KMS-11 (cell line): ENCODE results near the gene NELFB.

Experiments
- H2AFZ ChIP-seq: fragments of 200-600 bp; sonication (generic); 2 replicates; pipeline ENCODE4 v1.6.1; 2016; ENCODE audit warnings: antibody characterized with exemption, mixed run types, low read depth
- H3K27ac ChIP-seq: fragments of 200-600 bp; sonication (generic); 2 replicates; pipeline ENCODE4 v1.6.1; 2016; ENCODE audit warnings: mild to moderate bottlenecking, mixed run types
- H3K27me3 ChIP-seq: fragments of 200-600 bp; sonication (generic); 2 replicates; pipeline ENCODE4 v1.6.1; 2017; ENCODE audit warnings: mild to moderate bottlenecking, low read depth, mixed run types, moderate library complexity; ENCODE audit not compliant: insufficient read depth
- H3K36me3 ChIP-seq: fragments of 200-600 bp; sonication (generic); 2 replicates; pipeline ENCODE4 v1.6.1; 2017; ENCODE audit warnings: mild to moderate bottlenecking, mixed run types; ENCODE audit not compliant: insufficient read depth
- H3K4me1 ChIP-seq: fragments of 200-600 bp; sonication (generic); 2 replicates; pipeline ENCODE4 v1.6.1; 2016; ENCODE audit warnings: mild to moderate bottlenecking, low read depth, mixed run types; ENCODE audit not compliant: poor library complexity, severe bottlenecking
- H3K4me2 ChIP-seq: fragments of 200-600 bp; sonication (generic); 2 replicates; pipeline ENCODE4 v1.7.0; 2016; ENCODE audit warnings: mild to moderate bottlenecking, mixed run types
- H3K4me3 ChIP-seq: fragments of 200-600 bp; sonication (generic); IDR thresholded peaks from 2 replicates; pipeline ENCODE4 v1.6.1; 2017; ENCODE audit warnings: low read depth, low read length, mixed read lengths; ENCODE audit not compliant: insufficient read depth
- H3K79me2 ChIP-seq: fragments of 200-600 bp; sonication (generic); 2 replicates; pipeline ENCODE4 v1.6.1; 2016; ENCODE audit warnings: low read depth, mixed run types; ENCODE audit not compliant: insufficient read depth
- H3K9ac ChIP-seq: fragments of 200-600 bp; sonication (generic); 2 replicates; pipeline ENCODE4 v1.6.1; 2016; ENCODE audit warnings: mild to moderate bottlenecking, mixed run types
- H4K20me1 ChIP-seq: fragments of 200-600 bp; sonication (generic); 2 replicates; pipeline ENCODE4 v1.6.1; 2016; ENCODE audit warnings: mild to moderate bottlenecking, mixed run types; ENCODE audit not compliant: insufficient read depth
- CTCF ChIP-seq: fragments of 200-600 bp; sonication (generic); conservative IDR thresholded peaks from 2 replicates; pipeline ENCODE4 v1.6.1; 2017; ENCODE audit warnings: low read depth, mild to moderate bottlenecking, antibody characterized with exemption, low read length, moderate library complexity, mixed read lengths

The NELFB gene

GRCh38 chr9:137319011-137319738 lies 64.0 kb downstream of the NELFB start:
- Histone ChIP-seq H4K20me1 (no peaks in the 10 kb centered on the region), H3K4me1 (no peaks in the 10 kb centered on the region), H3K4me3 (no peak overlapping the region), H3K79me2 (no peaks in the 10 kb centered on the region), H3K4me2 (no peak overlapping the region), H3K27ac (no peak overlapping the region), H3K9ac (no peak overlapping the region), H3K27me3 (peaks cover 2% of the 10 kb centered on the region; the same call in 1 of the 2 replicates), H2AFZ (no peak overlapping the region), H3K36me3 (no peaks in the 10 kb centered on the region)
- no peak for TF ChIP-seq CTCF

- H3K4me2 ChIP-seq, result no peak overlapping the region
- no peak overlapping the region for H3K27ac ChIP-seq
- no peaks in the 10 kb centered on the region for H4K20me1 ChIP-seq
- H3K36me3 ChIP-seq, result no peaks in the 10 kb centered on the region
- no peaks in the 10 kb centered on the region for H3K4me1 ChIP-seq
- peaks cover 2% of the 10 kb centered on the region; the same call in 1 of the 2 replicates for H3K27me3 ChIP-seq
- TF ChIP-seq CTCF, result no peak
- H3K9ac ChIP-seq, result no peak overlapping the region
- H3K79me2 ChIP-seq, result no peaks in the 10 kb centered on the region
- H2AFZ ChIP-seq, result no peak overlapping the region
- H3K4me3 ChIP-seq, result no peak overlapping the region
Observed at GRCh38 chr9:137319739-137320551, 64.8 kb downstream of the NELFB start.

GRCh38 chr9:137320555-137321384 lies 65.6 kb downstream of the NELFB start:
- H3K36me3 ChIP-seq, result no peaks in the 10 kb centered on the region
- H3K9ac ChIP-seq, result no peak overlapping the region

More at GRCh38 chr9:137320555-137321384, 65.6 kb downstream of the NELFB start:
- H3K79me2 ChIP-seq, result no peaks in the 10 kb centered on the region
- no peaks in the 10 kb centered on the region for H3K27me3 ChIP-seq
- no peak overlapping the region for H3K27ac ChIP-seq
- H2AFZ ChIP-seq, result no peak overlapping the region
- no peaks in the 10 kb centered on the region for H3K4me1 ChIP-seq
- H3K4me3 ChIP-seq, result no peak overlapping the region
- TF ChIP-seq CTCF, result no peak
- H3K4me2 ChIP-seq, result no peak overlapping the region
- H4K20me1 ChIP-seq, result no peaks in the 10 kb centered on the region
